Measurements from ENCODE around the gene RBM23.
"Not testable (repeated sequence)": the region's sequence is repeated elsewhere in the genome, so short reads cannot be mapped to it uniquely, and the experiment has no call there.

The RBM23 gene

GRCh38 chr14:22915886-22916521 lies 2.9 kb downstream of the RBM23 start:
- DNase-seq: no peak

DNA sequence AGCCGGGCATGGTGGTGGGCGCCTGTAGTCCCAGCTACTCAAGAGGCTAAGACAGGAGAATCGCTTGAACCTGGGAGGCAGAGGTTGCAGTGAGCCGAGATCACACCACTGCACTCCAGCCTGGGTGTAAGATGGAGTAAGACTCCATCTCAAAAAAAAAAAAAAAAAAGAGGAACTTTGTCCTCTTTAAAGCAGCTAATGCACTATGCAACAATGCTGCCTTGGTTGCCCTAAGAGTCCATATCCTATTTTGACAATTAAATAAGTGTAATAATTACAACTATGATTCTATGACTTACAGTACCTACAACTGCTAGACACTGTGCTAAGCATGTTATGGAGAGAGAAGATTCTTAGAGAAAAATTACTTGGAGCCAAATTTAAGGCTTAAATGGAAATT lies 4.1 kb downstream of the RBM23 start:
- DNase-seq: not testable (repeated sequence)

GRCh38 chr14:22910916-22911315 lies 8.0 kb downstream of the RBM23 start:
- DNase-seq: no peak

DNA sequence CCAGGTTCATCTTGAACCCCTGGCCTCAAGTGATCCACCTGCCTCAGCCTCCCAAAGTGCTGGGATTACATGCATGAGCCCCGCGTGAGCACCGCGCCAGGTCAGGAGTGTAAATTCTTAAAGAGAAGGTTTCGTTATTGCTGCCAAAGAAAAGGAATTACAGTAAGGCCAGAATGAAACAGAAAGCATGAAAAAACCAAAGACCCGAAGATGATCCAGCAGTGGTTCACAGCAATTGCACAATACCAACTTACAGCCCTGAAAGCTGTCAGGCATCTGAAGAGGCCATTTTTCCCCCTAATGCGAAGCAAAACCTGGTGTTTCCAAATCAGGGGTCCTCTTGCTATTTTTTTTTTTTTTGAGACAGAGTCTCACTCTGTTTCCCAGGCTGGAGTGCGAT lies 10.3 kb downstream of the RBM23 start:
- no peak for DNase-seq

GRCh38 chr14:22907429-22907828 lies 11.5 kb downstream of the RBM23 start:
- no peak for DNase-seq

DNA sequence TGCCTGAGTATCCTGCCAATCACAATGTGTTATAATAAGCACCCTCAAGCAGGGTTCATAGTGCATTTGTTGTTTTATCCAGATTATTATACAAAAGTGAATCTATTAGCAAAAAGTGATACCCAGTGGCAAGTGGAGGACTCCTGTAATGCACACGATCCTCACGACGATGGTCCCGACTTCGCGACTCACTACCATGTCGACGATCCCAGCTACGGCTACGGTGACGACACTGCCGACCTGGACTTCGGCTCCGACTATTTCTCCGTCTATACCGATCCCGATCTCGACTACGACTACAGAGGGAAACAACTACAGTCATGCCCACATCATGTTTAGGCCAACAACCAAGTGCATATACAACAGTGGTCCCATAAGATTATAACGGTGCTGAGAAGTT lies 12.9 kb downstream of the RBM23 start:
- DNase-seq: no peak

DNA sequence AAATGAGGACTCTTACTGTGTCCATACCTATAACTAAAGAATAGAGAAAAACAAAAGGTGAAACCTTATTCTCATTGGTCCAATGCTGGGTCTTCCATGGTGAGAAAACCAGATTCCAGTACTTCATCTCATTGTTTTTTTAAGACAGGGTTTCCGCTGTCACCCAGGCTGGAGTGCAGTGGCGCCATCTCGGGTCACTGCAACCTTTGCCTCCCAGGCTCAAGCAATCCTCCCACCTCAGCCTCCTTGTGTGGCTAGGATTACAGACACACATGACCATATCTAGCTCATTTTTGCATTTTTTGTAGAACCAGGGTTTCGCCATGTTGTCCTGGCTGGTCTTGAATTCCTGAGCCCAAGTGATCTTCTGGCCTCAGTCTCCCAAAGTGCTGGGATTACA lies 13.3 kb downstream of the RBM23 start:
- no peak for DNase-seq

DNA sequence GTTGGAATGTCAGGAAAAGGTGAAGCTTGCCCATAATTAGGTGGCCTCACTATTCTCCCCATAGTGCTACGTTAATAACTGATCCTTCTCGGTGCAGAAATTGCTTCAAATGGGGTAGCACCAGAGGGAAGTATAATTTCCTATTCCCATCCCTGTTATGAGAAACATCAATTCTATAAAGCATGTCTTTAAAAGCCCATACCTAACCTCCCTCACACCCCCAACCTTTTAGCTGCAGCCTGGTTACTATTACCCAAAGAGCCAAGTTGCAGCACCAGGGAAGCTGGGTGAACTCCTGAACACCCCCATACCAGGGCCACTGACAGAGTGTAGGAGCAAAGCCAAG lies 15.2 kb downstream of the RBM23 start:
- no peak for DNase-seq

- no peak for DNase-seq
These were observed 17.1 kb downstream of the RBM23 start for GRCh38 chr14:22901799-22902198.

DNA sequence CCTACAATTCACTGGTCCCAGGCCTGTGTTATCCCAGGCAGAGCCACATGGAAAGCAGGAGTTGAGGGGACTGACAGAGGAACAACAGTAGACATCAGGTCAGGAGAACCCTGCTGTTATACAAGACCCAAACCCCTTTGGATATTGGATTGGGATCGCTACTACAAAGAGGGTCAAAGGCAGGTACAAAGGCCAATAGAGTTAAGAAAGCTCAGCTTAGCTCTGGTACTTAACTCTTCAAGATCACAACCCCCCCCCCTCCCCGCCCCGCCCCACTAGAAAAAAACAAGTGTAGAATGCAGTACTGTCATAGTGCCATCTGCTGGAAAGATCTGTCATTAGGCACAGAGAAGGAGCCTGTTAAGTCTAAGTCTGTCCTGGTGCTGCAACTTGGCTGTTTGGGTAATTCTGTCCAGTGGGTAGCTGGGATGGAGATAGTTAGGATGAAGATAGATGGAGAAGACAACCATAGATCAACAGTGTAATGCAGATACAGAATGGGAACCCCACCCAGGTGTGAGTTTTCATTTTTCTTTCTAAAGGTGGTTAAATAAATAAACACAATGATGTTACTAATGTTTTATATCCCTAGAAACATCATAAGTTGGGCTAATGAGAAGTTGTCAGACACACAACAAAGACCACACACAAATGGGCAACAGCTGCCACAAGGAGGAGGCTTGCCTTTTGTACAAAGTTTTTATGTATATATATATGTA lies 18.7 kb downstream of the RBM23 start:
- DNase-seq: peak; percentile 83

- DNase-seq: no peak
These were observed 20.5 kb downstream of the RBM23 start for GRCh38 chr14:22898302-22899090.

DNA sequence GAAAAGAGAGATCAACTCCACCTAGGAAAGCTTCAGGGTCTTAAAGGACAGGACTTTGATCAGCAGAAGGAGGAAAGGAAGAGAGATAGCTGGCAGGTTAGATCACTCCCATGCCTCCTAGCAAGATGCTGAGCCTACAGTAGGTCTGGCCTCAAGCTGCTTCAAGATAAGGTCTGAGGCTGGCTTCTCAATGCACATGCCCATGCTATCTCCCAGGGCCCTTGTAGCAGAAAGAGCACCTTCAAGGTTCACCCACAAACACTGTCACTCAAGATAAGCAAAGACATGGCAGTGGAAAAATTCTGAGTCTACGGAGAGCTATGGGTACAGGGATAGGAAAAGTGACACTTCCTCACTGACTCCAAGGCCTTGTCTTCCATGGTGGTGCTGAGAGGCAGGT lies 21.6 kb downstream of the RBM23 start:
- DNase-seq: no peak

GRCh38 chr14:22896760-22897159 lies 22.2 kb downstream of the RBM23 start:
- DNase-seq: no peak

DNA sequence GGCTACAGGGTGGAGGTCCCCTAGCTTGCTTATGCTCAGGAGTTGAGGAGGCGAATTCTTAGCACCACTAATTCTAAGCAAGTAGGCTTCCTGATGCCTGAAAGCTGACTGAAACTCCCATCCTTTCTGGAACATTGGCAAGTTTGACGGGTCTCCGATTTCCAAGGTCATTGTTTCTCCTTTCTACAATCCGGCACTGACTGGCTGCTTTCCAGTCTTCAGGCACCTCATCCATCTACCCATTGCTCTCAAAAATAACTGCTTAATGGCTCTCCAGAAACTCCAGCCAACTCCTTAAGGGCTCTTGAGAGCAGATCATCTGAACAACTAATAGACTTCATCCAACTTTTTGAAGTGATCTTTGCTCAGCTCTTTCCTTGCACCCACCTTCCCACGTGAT lies 22.6 kb downstream of the RBM23 start:
- no peak for DNase-seq

- no peak for DNase-seq
These were observed 23.5 kb downstream of the RBM23 start for GRCh38 chr14:22895402-22895801.

DNA sequence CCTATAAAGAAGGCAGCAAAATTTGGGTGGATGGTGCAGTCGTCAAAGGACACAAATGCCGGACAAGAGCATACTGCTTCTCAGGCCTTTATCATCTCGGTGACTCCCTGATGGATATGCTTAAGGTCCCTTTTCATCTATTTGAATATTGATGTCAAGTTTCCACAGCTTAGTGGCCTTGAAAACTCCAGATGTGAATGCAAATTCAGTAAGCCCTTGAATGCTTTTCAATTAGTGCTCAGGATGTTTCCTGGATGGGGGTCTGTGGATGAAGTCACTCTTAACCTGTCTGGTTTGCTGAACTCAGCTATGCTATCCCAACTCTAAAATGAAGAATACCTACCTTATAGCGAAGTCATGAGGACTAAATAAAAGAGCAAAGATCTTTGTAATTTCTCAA lies 25.2 kb downstream of the RBM23 start:
- no peak for DNase-seq

DNA sequence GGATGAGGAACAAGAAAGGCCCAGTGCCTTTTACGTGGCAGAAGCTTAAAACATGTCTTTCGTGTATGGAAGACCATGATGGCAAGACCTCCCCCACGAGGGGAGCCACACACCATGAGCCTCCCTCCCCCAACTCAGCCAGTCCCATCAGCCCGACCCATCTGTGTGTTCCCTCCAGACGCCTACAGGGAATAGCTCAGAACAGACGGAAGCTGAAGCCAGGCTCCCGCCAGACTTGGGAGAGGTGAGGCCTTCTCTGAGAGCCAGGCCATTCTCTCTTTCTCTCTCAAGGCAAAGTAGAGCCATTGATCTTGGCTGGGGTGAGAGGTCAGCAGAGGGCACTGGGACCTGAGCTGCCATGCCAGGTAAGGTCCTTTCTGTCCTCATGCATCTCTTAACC lies 26.5 kb downstream of the RBM23 start:
- DNase-seq: peak; percentile 53

DNA sequence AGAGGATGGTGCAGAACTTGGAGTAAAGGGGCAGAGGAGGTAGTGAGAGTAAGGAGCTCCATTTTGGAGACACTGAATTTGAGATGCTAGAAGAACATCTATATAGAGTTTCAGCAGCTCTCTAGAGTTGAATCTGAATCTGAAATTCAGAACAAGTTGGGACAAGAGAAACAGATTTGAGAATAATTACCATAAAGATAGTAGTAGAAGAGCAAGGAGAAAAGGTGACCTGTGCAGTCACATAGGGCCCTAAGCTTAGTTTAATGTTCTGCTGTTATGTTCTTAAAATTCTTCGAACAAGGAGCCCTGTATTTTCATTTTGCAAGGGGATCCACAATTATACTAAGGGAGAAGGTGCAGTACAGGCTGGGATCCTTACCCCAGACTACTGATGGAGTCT lies 28.5 kb downstream of the RBM23 start:
- DNase-seq: peak; percentile 59

GRCh38 chr14:22888662-22889061 lies 30.3 kb downstream of the RBM23 start:
- peak; percentile 44 for DNase-seq

DNA sequence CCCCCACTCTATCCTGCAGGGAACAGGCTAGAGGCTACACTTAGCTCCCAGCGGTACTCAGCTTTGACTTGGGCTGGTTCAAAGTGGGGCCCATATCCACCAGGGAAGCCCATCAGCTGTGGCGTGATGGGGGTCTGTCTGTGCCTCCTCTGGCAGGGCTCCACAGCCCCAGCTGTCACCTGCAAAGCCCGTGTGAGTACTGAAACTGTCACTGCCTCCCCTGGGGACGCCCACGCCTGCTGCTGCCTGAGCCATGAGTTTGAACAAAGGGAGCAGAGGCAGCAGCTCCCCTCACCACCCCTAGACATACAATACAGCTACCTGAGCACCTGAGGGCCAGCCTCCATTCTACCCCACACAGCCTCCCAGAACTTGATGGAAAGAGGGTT lies 31.0 kb downstream of the RBM23 start:
- DNase-seq: peak; percentile 99

- peak; percentile 98 for DNase-seq
These were observed 31.5 kb downstream of the RBM23 start for GRCh38 chr14:22887260-22887989.

GRCh38 chr14:22886500-22887259 lies 32.3 kb downstream of the RBM23 start:
- peak; percentile 94 for DNase-seq

DNA sequence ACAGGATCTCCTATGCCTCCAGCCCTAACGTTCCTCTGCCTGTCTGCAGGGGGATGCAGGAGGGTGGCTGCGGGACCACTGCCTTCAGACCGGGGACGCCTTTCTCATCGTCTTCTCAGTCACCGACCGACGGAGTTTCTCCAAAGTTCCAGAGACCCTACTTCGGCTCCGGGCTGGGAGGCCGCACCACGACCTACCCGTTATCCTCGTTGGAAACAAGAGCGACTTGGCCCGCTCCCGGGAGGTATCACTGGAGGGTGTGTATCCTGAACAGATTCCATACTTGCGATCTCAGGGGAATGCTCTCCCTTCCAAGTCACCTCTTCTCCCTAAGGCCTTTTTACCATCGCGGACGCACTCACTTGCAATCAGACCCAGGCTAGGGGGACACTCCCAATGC lies 33.0 kb downstream of the RBM23 start:
- DNase-seq: no peak
